Subcutaneous adipose tissue (tissue), 4 donors: ENCODE data around the gene CD48. TPM values are rescaled to one million over a fixed set of nuclear protein-coding genes. Genes with fewer than 3 reads are reported as not detected.

ENCODE experiments used
- total RNA-seq, 4 donors: library from RNA; depleted of rRNA; stranded (reverse); fragments of >200 nt; gene quantifications; one replicate each; pipeline ENCODE4 v1.1.0, GENCODE V29; 2016
- TF ChIP-seq, protein P1 (sequence below): fragments of 450-650 bp; IDR thresholded peaks from one replicate; pipeline ENCODE4 v1.5.1; 2016; ENCODE audit warnings: low read depth, mild to moderate bottlenecking, control low read depth, antibody characterized with exemption, moderate library complexity

Gene CD48
- 10 to 100 TPM in 2 of 4 donors, 1 to 10 TPM in 2; 2.1 to 77.7 (median 9.4) TPM for total RNA-seq

GRCh38 chr1:160711602-160712311 is at the start of gene CD48:
TSS of gene CD48 (minus strand) at chr1:160711822. CDS start at chr1:160711763, 59 bp downstream.
- TF ChIP-seq, protein P1, sequence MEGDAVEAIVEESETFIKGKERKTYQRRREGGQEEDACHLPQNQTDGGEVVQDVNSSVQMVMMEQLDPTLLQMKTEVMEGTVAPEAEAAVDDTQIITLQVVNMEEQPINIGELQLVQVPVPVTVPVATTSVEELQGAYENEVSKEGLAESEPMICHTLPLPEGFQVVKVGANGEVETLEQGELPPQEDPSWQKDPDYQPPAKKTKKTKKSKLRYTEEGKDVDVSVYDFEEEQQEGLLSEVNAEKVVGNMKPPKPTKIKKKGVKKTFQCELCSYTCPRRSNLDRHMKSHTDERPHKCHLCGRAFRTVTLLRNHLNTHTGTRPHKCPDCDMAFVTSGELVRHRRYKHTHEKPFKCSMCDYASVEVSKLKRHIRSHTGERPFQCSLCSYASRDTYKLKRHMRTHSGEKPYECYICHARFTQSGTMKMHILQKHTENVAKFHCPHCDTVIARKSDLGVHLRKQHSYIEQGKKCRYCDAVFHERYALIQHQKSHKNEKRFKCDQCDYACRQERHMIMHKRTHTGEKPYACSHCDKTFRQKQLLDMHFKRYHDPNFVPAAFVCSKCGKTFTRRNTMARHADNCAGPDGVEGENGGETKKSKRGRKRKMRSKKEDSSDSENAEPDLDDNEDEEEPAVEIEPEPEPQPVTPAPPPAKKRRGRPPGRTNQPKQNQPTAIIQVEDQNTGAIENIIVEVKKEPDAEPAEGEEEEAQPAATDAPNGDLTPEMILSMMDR = no peak

GRCh38 chr1:160761046-160761445 is 49.4 kb upstream of the CD48 start:
- TF ChIP-seq, protein P1 = no peak

- TF ChIP-seq, protein P1 = no peak
Observed at GRCh38 chr1:160759740-160760139, 48.1 kb upstream of the CD48 start.

GRCh38 chr1:160758521-160758920 is 46.9 kb upstream of the CD48 start:
- TF ChIP-seq, protein P1 = no peak

DNA sequence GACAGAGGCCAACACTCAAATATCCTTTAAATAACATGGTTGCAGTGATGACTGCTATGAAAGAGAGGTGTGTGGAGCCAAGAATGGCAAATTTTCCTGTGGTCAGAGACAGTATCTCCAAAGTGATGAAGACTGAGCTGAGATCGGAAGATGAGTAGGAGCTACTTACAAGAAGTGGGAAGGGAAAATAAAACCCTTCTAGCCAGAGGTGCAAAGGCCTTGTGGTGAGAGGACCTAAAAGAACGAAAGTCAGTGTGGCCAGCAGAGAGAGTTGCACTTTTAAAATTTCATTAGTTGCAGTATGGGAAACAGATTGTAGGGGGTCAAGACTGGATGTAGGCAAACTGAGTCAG is 45.2 kb upstream of the CD48 start:
- TF ChIP-seq, protein P1 = no peak

GRCh38 chr1:160755911-160756848 is 44.6 kb upstream of the CD48 start:
- TF ChIP-seq, protein P1 = no peak

GRCh38 chr1:160755461-160755860 is 43.8 kb upstream of the CD48 start:
- TF ChIP-seq, protein P1 = no peak
